Prostate gland (tissue), 2 donors: ENCODE results near the gene CAPN5. TPM values are rescaled to one million over a fixed set of nuclear protein-coding genes. Genes with fewer than 3 reads are reported as not detected.
A peak's percentile ranks its signal among the peaks of the same experiment; 100 is the strongest.

ENCODE experiments used
- DNase-seq: peaks from one replicate; pipeline ENCODE4 v3.0.0-alpha.2; 2019; ENCODE audit warnings: low spot score
- H3K27ac ChIP-seq, 2 donors: fragments of 200-600 bp; sonication (generic); 2 replicates each; pipeline ENCODE4 v1.5.1; 2017 to 2019
- H3K27me3 ChIP-seq: fragments of 200-600 bp; sonication (generic); replicated peaks from 2 replicates; pipeline ENCODE4 v1.5.1; 2019; ENCODE audit not compliant: insufficient read depth
- H3K36me3 ChIP-seq, 2 donors: fragments of 200-600 bp; sonication (generic); 1 replicate in 1 of 2; 2 replicates in 1 of 2; pipeline versions ENCODE4 v1.5.1 to v1.8.1; 2017 to 2019
- H3K4me1 ChIP-seq: fragments of 200-600 bp; sonication (generic); replicated peaks from 2 replicates; pipeline ENCODE4 v1.5.1; 2019
- H3K4me3 ChIP-seq, 2 donors: fragments of 200-600 bp; sonication (generic); 2 replicates each; pipeline ENCODE4 v1.5.1; 2017 to 2019
- H3K9me3 ChIP-seq: fragments of 200-600 bp; sonication (generic); 2 replicates; pipeline ENCODE4 v1.5.1; 2017
- CTCF ChIP-seq, 4 experiments: fragments of 200-600 bp in 2 of 4; fragments of 450-650 bp in 2 of 4; sonication (generic) in 2 of 4; IDR thresholded peaks; 1 replicate in 3 of 4; 2 replicates in 1 of 4; pipeline ENCODE4 v1.5.1; 2016 to 2019; ENCODE audit warnings: antibody characterized with exemption in 4 of 4, mild to moderate bottlenecking in 2 of 4, moderate library complexity in 2 of 4
- POLR2A ChIP-seq: fragments of 450-650 bp; IDR thresholded peaks from one replicate; pipeline ENCODE4 v1.6.1; 2016; ENCODE audit warnings: antibody characterized with exemption, mild to moderate bottlenecking
- POLR2AphosphoS5 ChIP-seq: sonication (generic); formaldehyde crosslinking; IDR thresholded peaks from one replicate; pipeline ENCODE4 v1.6.1; 2017; ENCODE audit warnings: antibody characterized with exemption
- WGBS: methylation state at CpG from one replicate; pipeline ENCODE4 v1.1.5; 2018; 5-methylcytosine and 5-hydroxymethylcytosine counted together
- intact Hi-C: fragments of 100-400 bp; cut with DNase I; formaldehyde crosslinking; loops from one replicate; pipeline ENCODE4 v1.14.2; 2022
- total RNA-seq, 2 donors: library from RNA; depleted of rRNA; stranded (reverse); fragments of >200 nt; gene quantifications; one replicate each; pipeline ENCODE4 v1.1.0, GENCODE V29; 2016

The CAPN5 gene
- total RNA-seq, 2 donors from 2014 or later: 28.6 to 83.5 TPM

GRCh38 chr11:77083566-77084245 lies 16.9 kb downstream of the CAPN5 start:
- TF ChIP-seq POLR2AphosphoS5 (no peak), POLR2A (no peak), CTCF (IDR thresholded peaks at IDR 0.05) (no peak)
- H3K9me3 ChIP-seq: no peaks in the 10 kb centered on the region
- H3K4me1 ChIP-seq: peaks cover 3% of the 10 kb centered on the region
- 93% methylated on average over 12 of the region's 12 CpGs for WGBS
- H3K27ac ChIP-seq: no peak overlapping the region
- H3K27me3 ChIP-seq: no peaks in the 10 kb centered on the region
- intact Hi-C loops: no loop called here
- H3K36me3 ChIP-seq: no peaks in the 10 kb centered on the region
- DNase-seq: no peak
- no peak overlapping the region for H3K4me3 ChIP-seq

- H3K27me3 ChIP-seq: no peaks in the 10 kb centered on the region
- H3K4me3 ChIP-seq: no peak overlapping the region
- 88% methylated on average over 25 of the region's 25 CpGs for WGBS
- no peak for DNase-seq
- H3K4me1 ChIP-seq: peaks cover 10% of the 10 kb centered on the region
- TF ChIP-seq CTCF (IDR thresholded peaks at IDR 0.05) (no peak), POLR2AphosphoS5 (no peak), POLR2A (no peak)
- no peaks in the 10 kb centered on the region for H3K36me3 ChIP-seq
- intact Hi-C loops: no loop called here
- no peak overlapping the region for H3K27ac ChIP-seq
- no peaks in the 10 kb centered on the region for H3K9me3 ChIP-seq
Measured at GRCh38 chr11:77084581-77085191, 17.9 kb downstream of the CAPN5 start.

GRCh38 chr11:77085652-77086051 lies 18.9 kb downstream of the CAPN5 start:
- no peak overlapping the region for H3K27ac ChIP-seq
- no peaks in the 10 kb centered on the region for H3K36me3 ChIP-seq
- no peak for TF ChIP-seq POLR2AphosphoS5
- TF ChIP-seq CTCF (IDR thresholded peaks at IDR 0.05): no peak
- no peak for TF ChIP-seq POLR2A
- H3K9me3 ChIP-seq: no peaks in the 10 kb centered on the region
- H3K4me3 ChIP-seq: no peak overlapping the region
- no peaks in the 10 kb centered on the region for H3K27me3 ChIP-seq
- WGBS: 92% methylated on average over 6 of the region's 6 CpGs
- no peak for DNase-seq
- intact Hi-C loops: no loop called here
- H3K4me1 ChIP-seq: peaks cover 10% of the 10 kb centered on the region

- DNase-seq: no peak
- TF ChIP-seq POLR2A (no peak), POLR2AphosphoS5 (no peak), CTCF (IDR thresholded peaks at IDR 0.05) (no peak)
- H3K27ac ChIP-seq: peak overlapping the region in 1 of 2 donors; percentile 33
- H3K36me3 ChIP-seq: no peaks in the 10 kb centered on the region
- no peak overlapping the region for H3K4me3 ChIP-seq
- H3K4me1 ChIP-seq: peaks cover 10% of the 10 kb centered on the region
- no peaks in the 10 kb centered on the region for H3K9me3 ChIP-seq
- no peaks in the 10 kb centered on the region for H3K27me3 ChIP-seq
- intact Hi-C loops: no loop called here
- WGBS: 85% methylated on average over 23 of the region's 23 CpGs
Measured at GRCh38 chr11:77086521-77087472, 20.0 kb downstream of the CAPN5 start.
